HG02798 (cell line): ENCODE data around the gene ZNF280B.
"Not testable (repeated sequence)": the region's sequence is repeated elsewhere in the genome, so short reads cannot be mapped to it uniquely, and the experiment has no call there.

Source experiments
- ATAC-seq: cut with Tn5 transposase; IDR thresholded peaks from one replicate; pipeline ENCODE4 v1.9.1; 2021; ENCODE audit warnings: mild to moderate bottlenecking; ENCODE audit not compliant: unreplicated experiment, poor library complexity

The ZNF280B gene

GRCh38 chr22:22442928-22443709 lies 65.4 kb downstream of the ZNF280B start:
- no peak for ATAC-seq

DNA sequence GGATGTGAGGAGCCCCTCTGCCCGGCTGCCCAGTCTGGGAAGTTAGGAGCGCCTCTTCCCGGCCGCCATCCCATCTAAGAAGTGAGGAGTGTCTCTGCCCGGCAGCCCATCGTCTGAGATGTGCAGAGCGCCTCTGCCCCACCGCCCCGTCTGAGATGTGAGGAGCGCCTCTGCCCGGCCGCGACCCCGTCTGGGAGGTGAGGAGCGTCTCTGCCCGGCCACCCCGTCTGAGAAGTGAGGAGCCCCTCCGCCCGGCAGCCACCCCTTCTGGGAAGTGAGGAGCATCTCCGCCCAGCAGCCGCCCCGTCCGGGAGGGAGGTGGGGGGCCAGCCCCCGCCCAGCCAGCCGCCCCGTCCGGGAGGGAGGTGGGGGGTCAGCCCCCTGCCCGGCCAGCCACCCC lies 66.9 kb downstream of the ZNF280B start:
- not testable (repeated sequence) for ATAC-seq

DNA sequence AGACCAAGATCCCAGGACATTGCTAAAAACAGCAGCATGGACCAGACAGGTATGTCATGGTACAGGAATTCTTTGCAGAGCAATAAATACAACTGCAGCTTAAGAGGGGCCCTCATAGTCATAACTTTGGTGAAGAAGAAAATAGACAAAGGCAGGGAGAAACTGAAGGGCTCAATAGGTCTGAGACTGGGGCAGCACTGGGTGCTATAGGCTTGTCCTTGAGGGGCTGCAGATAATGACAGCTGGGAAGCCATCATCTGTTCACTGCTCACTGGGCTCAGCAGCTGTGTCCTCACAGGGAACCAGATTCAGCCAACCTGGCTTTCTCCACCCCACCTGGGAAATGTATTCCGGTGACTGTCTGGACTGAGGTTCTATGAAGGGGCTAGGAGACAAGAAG lies 68.4 kb downstream of the ZNF280B start:
- no peak for ATAC-seq
